Measurements from ENCODE around the gene TGFBI.

Gene TGFBI

GRCh38 chr5:136051486-136052220 lies 22.9 kb downstream of the TGFBI start:
- DNase-seq = no peak

- DNase-seq = no peak
Measured at GRCh38 chr5:136052692-136053335, 24.0 kb downstream of the TGFBI start.

- no peak for DNase-seq
Measured at GRCh38 chr5:136053336-136054141, 24.8 kb downstream of the TGFBI start.

GRCh38 chr5:136054142-136055019 lies 25.6 kb downstream of the TGFBI start:
- DNase-seq = no peak

- no peak for DNase-seq
Measured at GRCh38 chr5:136055612-136056309, 27.0 kb downstream of the TGFBI start.

GRCh38 chr5:136056336-136056735 lies 27.5 kb downstream of the TGFBI start:
- no peak for DNase-seq

- DNase-seq = no peak
Measured at GRCh38 chr5:136056771-136057335, 28.1 kb downstream of the TGFBI start.

GRCh38 chr5:136057401-136058038 lies 28.7 kb downstream of the TGFBI start:
- DNase-seq = no peak

GRCh38 chr5:136058039-136058971 lies 29.5 kb downstream of the TGFBI start:
- no peak for DNase-seq

- no peak for DNase-seq
Measured at GRCh38 chr5:136058972-136059354, 30.2 kb downstream of the TGFBI start.

- no peak for DNase-seq
Measured at GRCh38 chr5:136060963-136061362, 32.2 kb downstream of the TGFBI start.

GRCh38 chr5:136061630-136062365 lies 33.0 kb downstream of the TGFBI start:
- DNase-seq = no peak

- no peak for DNase-seq
Measured at GRCh38 chr5:136062366-136063274, 33.8 kb downstream of the TGFBI start.

GRCh38 chr5:136063778-136064465 lies 35.1 kb downstream of the TGFBI start:
- DNase-seq = no peak

- DNase-seq = no peak
Measured at GRCh38 chr5:136064510-136064909, 35.7 kb downstream of the TGFBI start.

GRCh38 chr5:136065588-136065987 lies 36.8 kb downstream of the TGFBI start:
- no peak for DNase-seq

GRCh38 chr5:136066661-136067271 lies 38.0 kb downstream of the TGFBI start:
- DNase-seq = no peak

All from stimulated activated CD4-positive, alpha-beta T cell treated with anti-CD3 and anti-CD28 coated beads, Interleukin-4, amount 100 ng/mL, for 4 hours (primary cell).